HepG2 (cell line): ENCODE data around the gene MARF1. TPM values are rescaled to one million over a fixed set of nuclear protein-coding genes. Genes with fewer than 3 reads are reported as not detected.
A peak's percentile ranks its signal among the peaks of the same experiment; 100 is the strongest.

Source experiments
- AHDC1 ChIP-seq: sonication (generic); formaldehyde crosslinking; IDR thresholded peaks from 2 replicates; pipeline ENCODE4 v1.5.1; 2020; ENCODE audit warnings: mild to moderate bottlenecking, missing genetic modification reagents, borderline replicate concordance
- FOXM1 ChIP-seq: sonication (generic); formaldehyde crosslinking; IDR thresholded peaks from 2 replicates; pipeline ENCODE4 v1.5.0; 2020; ENCODE audit warnings: missing genetic modification reagents
- REXO4 ChIP-seq: sonication (generic); formaldehyde crosslinking; IDR thresholded peaks from 2 replicates; pipeline ENCODE4 v1.8.0; 2022; ENCODE audit warnings: missing genetic modification reagents, mild to moderate bottlenecking, borderline replicate concordance
- TFAP4 ChIP-seq: sonication (generic); IDR thresholded peaks from 2 replicates; pipeline ENCODE4 v1.6.1; 2016; ENCODE audit warnings: low read depth, borderline replicate concordance
- ZBTB33 ChIP-seq: sonication (generic); formaldehyde crosslinking; IDR thresholded peaks from 2 replicates; pipeline ENCODE4 v1.4.0; 2020; ENCODE audit warnings: missing genetic modification reagents
- ZNF230 ChIP-seq: sonication (generic); formaldehyde crosslinking; IDR thresholded peaks from 2 replicates; pipeline ENCODE4 v1.4.0; 2020; ENCODE audit warnings: mild to moderate bottlenecking, missing genetic modification reagents
- polyA plus RNA-seq, 8 experiments: library from polyadenylated mRNA; depleted of rRNA in 3 of 8; stranded (reverse) in 7 of 8; unstranded in 1 of 8; fragments of >200 nt; fragmentation: Illumina TruSeq in 4 of 8; extraction: Trizol in 4 of 8; gene quantifications; 2 replicates each; pipeline versions ENCODE4 v1.2.1 to v1.2.3, GENCODE V29; 2011 to 2016; ENCODE audit warnings: low read depth in 4 of 8, missing spikeins in 1 of 8, mixed read lengths in 1 of 8; ENCODE audit not compliant: insufficient read depth in 1 of 8
- total RNA-seq, 5 experiments: library from RNA; depleted of rRNA; stranded (reverse); fragments of >200 nt; fragmentation: Illumina TruSeq; extraction: Trizol; gene quantifications; 2 replicates each; pipeline ENCODE4 v1.2.3, GENCODE V29; 2016; ENCODE audit warnings: low read depth in 1 of 5

The MARF1 gene
- total and polyA plus RNA-seq, 2 of the 13 experiments (the other 11 are each of a cell fraction or from before 2014, with no cell fraction given), result 8.7 to 20.7 TPM

- TF ChIP-seq ZBTB33 (CRISPR knock-in tag) (0 out of 2 replicates have a peak, but pooled peaks have one; percentile 7), ZNF230 (0 out of 2 replicates have a peak, but pooled peaks have one; percentile 57), REXO4 (CRISPR knock-in tag) (0 out of 2 replicates have a peak, but pooled peaks have one; percentile 74), TFAP4 (0 out of 2 replicates have a peak, but pooled peaks have one; percentile 4), FOXM1 (CRISPR knock-in tag) (no peak), AHDC1 (CRISPR knock-in tag) (0 out of 2 replicates have a peak, but pooled peaks have one; percentile 66)
Observed at GRCh38 chr16:15649727-15650018, 6.7 kb upstream of the MARF1 start (continued).
